Liver (tissue), 9 donors: ENCODE results near the gene ECM2. TPM values are rescaled to one million over a fixed set of nuclear protein-coding genes. Genes with fewer than 3 reads are reported as not detected.

ENCODE experiments used
- DNase-seq: peaks from one replicate; pipeline ENCODE4 v3.0.0-alpha.2; 2017; ENCODE audit warnings: low spot score
- H3K27ac ChIP-seq, 2 donors: one replicate each; pipeline ENCODE4 v1.7.0; 2013; ENCODE audit warnings: inconsistent platforms in 2 of 2, low read length in 2 of 2, control low read depth in 1 of 2, low read depth in 1 of 2, mild to moderate bottlenecking in 1 of 2
- H3K27me3 ChIP-seq, 4 donors: one replicate each; pipeline versions ENCODE4 v1.6.1 to v1.7.0; 2013; ENCODE audit warnings: low read length in 3 of 4, inconsistent platforms in 1 of 4, mild to moderate bottlenecking in 1 of 4, moderate library complexity in 1 of 4; ENCODE audit not compliant: control insufficient read depth in 4 of 4, insufficient read depth in 4 of 4
- H3K36me3 ChIP-seq, 4 donors: one replicate each; pipeline versions ENCODE4 v1.6.1 to v1.7.0; 2013; ENCODE audit warnings: low read length in 3 of 4, mild to moderate bottlenecking in 3 of 4, low read depth in 1 of 4, moderate library complexity in 1 of 4; ENCODE audit not compliant: control insufficient read depth in 4 of 4, insufficient read depth in 3 of 4
- H3K4me1 ChIP-seq, 4 donors: one replicate each; pipeline versions ENCODE4 v1.6.1 to v1.7.0; 2013; ENCODE audit warnings: low read length in 3 of 4, mild to moderate bottlenecking in 3 of 4, moderate library complexity in 1 of 4; ENCODE audit not compliant: control insufficient read depth in 4 of 4, insufficient read depth in 4 of 4
- H3K4me3 ChIP-seq, 3 donors: one replicate each; pipeline versions ENCODE4 v1.6.1 to v1.7.0; 2013; ENCODE audit warnings: low read length in 3 of 3, control low read depth in 1 of 3, low read depth in 1 of 3, mild to moderate bottlenecking in 1 of 3
- H3K9ac ChIP-seq, 2 donors: one replicate each; pipeline ENCODE4 v1.7.0; 2013; ENCODE audit warnings: low read length in 2 of 2, mild to moderate bottlenecking in 2 of 2, moderate library complexity in 2 of 2, control low read depth in 1 of 2, low read depth in 1 of 2
- H3K9me3 ChIP-seq, 4 donors: one replicate each; pipeline versions ENCODE4 v1.6.1 to v1.7.0; 2013; ENCODE audit warnings: low read length in 3 of 4; ENCODE audit not compliant: control insufficient read depth in 4 of 4
- CTCF ChIP-seq: fragments of 150-350 bp; IDR thresholded peaks from 2 replicates; pipeline ENCODE4 v1.5.1; 2017; ENCODE audit warnings: improper control_type of control experiment, low read depth, low read length; ENCODE audit not compliant: missing input control
- EGR1 ChIP-seq, 2 donors: IDR thresholded peaks; 2 replicates each; pipeline ENCODE4 v1.6.1; 2016 to 2018; ENCODE audit warnings: antibody characterized with exemption in 2 of 2, low read depth in 2 of 2
- FOXA1 ChIP-seq: IDR thresholded peaks from 2 replicates; pipeline ENCODE4 v1.6.1; 2016; ENCODE audit warnings: antibody characterized with exemption
- FOXA2 ChIP-seq: IDR thresholded peaks from 2 replicates; pipeline ENCODE4 v1.6.1; 2016; ENCODE audit warnings: antibody characterized with exemption
- GABPA ChIP-seq, 2 donors: IDR thresholded peaks in 1 of 2; conservative IDR thresholded peaks in 1 of 2; 2 replicates each; pipeline ENCODE4 v1.6.1; 2016; ENCODE audit warnings: antibody characterized with exemption in 2 of 2, mild to moderate bottlenecking in 1 of 2, moderate library complexity in 1 of 2
- HNF4A ChIP-seq, 2 donors: conservative IDR thresholded peaks; 2 replicates each; pipeline ENCODE4 v1.6.1; 2016; ENCODE audit warnings: antibody characterized with exemption in 2 of 2, mild to moderate bottlenecking in 2 of 2
- HNF4G ChIP-seq: IDR thresholded peaks from 2 replicates; pipeline ENCODE4 v1.6.1; 2016; ENCODE audit warnings: antibody characterized with exemption
- JUND ChIP-seq, 2 donors: IDR thresholded peaks; 2 replicates each; pipeline ENCODE4 v1.6.1; 2016; ENCODE audit warnings: antibody characterized with exemption in 2 of 2
- MAX ChIP-seq: IDR thresholded peaks from 2 replicates; pipeline ENCODE4 v1.6.1; 2016; ENCODE audit warnings: antibody characterized with exemption
- NR2F2 ChIP-seq: IDR thresholded peaks from 2 replicates; pipeline ENCODE4 v1.6.1; 2016; ENCODE audit warnings: antibody characterized with exemption
- RAD21 ChIP-seq, 2 donors: IDR thresholded peaks; 2 replicates each; pipeline ENCODE4 v1.6.1; 2016; ENCODE audit warnings: antibody characterized with exemption in 2 of 2, mild to moderate bottlenecking in 2 of 2
- REST ChIP-seq: IDR thresholded peaks from 2 replicates; pipeline ENCODE4 v1.6.1; 2016; ENCODE audit warnings: antibody characterized with exemption, mild to moderate bottlenecking
- RXRA ChIP-seq, 2 donors: IDR thresholded peaks; 2 replicates each; pipeline ENCODE4 v1.6.1; 2017 to 2018; ENCODE audit warnings: antibody characterized with exemption in 2 of 2, mild to moderate bottlenecking in 1 of 2
- SP1 ChIP-seq: IDR thresholded peaks from 2 replicates; pipeline ENCODE4 v1.6.1; 2018; ENCODE audit warnings: antibody characterized with exemption, mild to moderate bottlenecking
- TAF1 ChIP-seq: conservative IDR thresholded peaks from 2 replicates; pipeline ENCODE4 v1.6.1; 2016; ENCODE audit warnings: antibody characterized with exemption, mild to moderate bottlenecking
- YY1 ChIP-seq: IDR thresholded peaks from 2 replicates; pipeline ENCODE4 v1.6.1; 2016; ENCODE audit warnings: antibody characterized with exemption, mild to moderate bottlenecking
- ZBTB33 ChIP-seq: IDR thresholded peaks from 2 replicates; pipeline ENCODE4 v1.6.1; 2016; ENCODE audit warnings: antibody characterized with exemption
- WGBS: extraction: QIAGEN DNeasy Blood & Tissue Kit; methylation state at CpG from one replicate; pipeline ENCODE4 v1.1.7; 2013; 5-methylcytosine and 5-hydroxymethylcytosine counted together
- polyA plus RNA-seq, 2 donors: library from polyadenylated mRNA; stranded (reverse) in 1 of 2; unstranded in 1 of 2; fragments of 200-250 nt in 1 of 2; fragments of >200 nt in 1 of 2; fragmentation: Nextera tagmentation in 1 of 2; extraction: Ambion mirVana in 1 of 2; gene quantifications; one replicate each; pipeline versions ENCODE4 v1.2.1 to v1.2.3, GENCODE V29; 2013 to 2015
- total RNA-seq, 2 donors: library from RNA; depleted of rRNA; stranded (reverse); fragments of >200 nt; gene quantifications; one replicate each; pipeline ENCODE4 v1.2.3, GENCODE V29; 2014
- TF ChIP-seq, protein P1 (sequence below): IDR thresholded peaks from 2 replicates; pipeline ENCODE4 v1.6.1; 2016; ENCODE audit warnings: antibody characterized with exemption
- donor health status: healthy.
- donor health status: healthy.
- donor health status: healthy.
- donor health status: healthy.
- donor health status: healthy.

ECM2 gene
- total and polyA plus RNA-seq, 4 donors = 11.6 to 42.0 (median 15.3) TPM

DNA sequence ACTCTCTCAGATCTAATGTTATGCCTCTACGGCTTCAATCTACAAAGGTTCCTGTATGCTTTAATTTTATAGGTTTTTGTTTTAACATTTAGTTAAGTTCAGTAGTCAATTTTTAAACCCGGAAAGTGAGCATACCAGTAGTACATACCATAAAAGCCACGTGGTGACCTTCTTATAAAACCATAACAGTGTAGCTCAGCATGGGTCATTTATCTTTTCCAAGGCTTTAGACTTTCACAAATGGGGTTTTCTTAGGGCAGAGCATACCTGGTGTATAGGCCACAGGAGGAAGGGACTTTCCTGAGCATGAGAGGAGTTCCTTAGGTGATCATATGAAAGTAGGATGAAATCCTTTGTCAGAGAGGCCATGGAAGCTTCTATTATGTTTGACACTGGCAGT lies 23.2 kb downstream of the ECM2 start:
- H3K27ac ChIP-seq = no peak overlapping the region
- H3K4me1 ChIP-seq = no peaks in the 10 kb centered on the region
- peaks cover 0 to 10% (median 7%) of the 10 kb centered on the region in 4 donors for H3K36me3 ChIP-seq
- H3K9ac ChIP-seq = no peak overlapping the region
- DNase-seq = no peak
- no peaks in the 10 kb centered on the region for H3K27me3 ChIP-seq
- TF ChIP-seq REST = no peak
- no peak for TF ChIP-seq HNF4A (conservative IDR thresholded peaks at IDR 0.05)
- no peak for TF ChIP-seq RAD21 (IDR thresholded peaks at IDR 0.05)
- no peak for TF ChIP-seq FOXA2
- TF ChIP-seq MAX = no peak
- no peak for TF ChIP-seq HNF4G
- H3K4me3 ChIP-seq = no peak overlapping the region
- H3K9me3 ChIP-seq = no peaks in the 10 kb centered on the region
- WGBS = 73% methylated on average over 3 of the region's 3 CpGs

DNA sequence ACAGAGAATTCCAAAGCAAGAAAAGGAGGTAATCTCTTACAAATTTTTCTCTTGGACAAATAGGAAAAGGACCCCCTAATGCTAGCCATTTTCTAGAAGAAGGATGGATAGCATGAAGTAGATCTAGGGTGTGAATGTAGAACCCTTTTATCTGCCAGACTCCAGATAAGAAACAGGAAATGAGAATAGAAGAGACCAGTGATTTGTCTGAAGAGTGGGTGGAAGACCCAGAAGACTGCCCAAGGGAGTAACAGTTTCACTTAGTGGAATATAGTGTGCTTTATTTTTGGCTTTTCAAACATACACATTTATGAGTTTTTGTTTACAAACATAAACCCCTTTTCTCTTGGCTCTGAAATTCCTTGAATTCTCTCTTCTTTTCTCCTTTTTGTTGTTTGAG lies 25.0 kb downstream of the ECM2 start:
- no peak for DNase-seq
- H3K27ac ChIP-seq = no peak overlapping the region
- H3K27me3 ChIP-seq = no peaks in the 10 kb centered on the region
- no peak overlapping the region for H3K4me3 ChIP-seq
- TF ChIP-seq GABPA (IDR thresholded peaks at IDR 0.05 in 1 of 2, conservative IDR thresholded peaks at IDR 0.05 in 1 of 2) (no peak), HNF4A (conservative IDR thresholded peaks at IDR 0.05) (no peak)
- no peaks in the 10 kb centered on the region for H3K4me1 ChIP-seq
- no peak overlapping the region for H3K9ac ChIP-seq
- peaks cover 0 to 5% (median 2%) of the 10 kb centered on the region in 4 donors for H3K36me3 ChIP-seq
- no peaks in the 10 kb centered on the region for H3K9me3 ChIP-seq

GRCh38 chr9:92509050-92509449 lies 26.7 kb downstream of the ECM2 start:
- Histone ChIP-seq H3K27me3 (no peaks in the 10 kb centered on the region), H3K27ac (no peak overlapping the region), H3K9me3 (no peaks in the 10 kb centered on the region), H3K4me3 (no peak overlapping the region), H3K4me1 (no peaks in the 10 kb centered on the region), H3K36me3 (peaks cover 0 to 3% (median 0%) of the 10 kb centered on the region in 4 donors), H3K9ac (no peak overlapping the region)
- DNase-seq = no peak
- WGBS = 94% methylated on average over 5 of the region's 5 CpGs
- TF ChIP-seq EGR1 (IDR thresholded peaks at IDR 0.05; ENCODE audit: low read depth in 2 of 2) (no peak), FOXA2 (no peak), CTCF (no peak), RAD21 (IDR thresholded peaks at IDR 0.05) (no peak), HNF4G (no peak), MAX (no peak), SP1 (no peak), HNF4A (conservative IDR thresholded peaks at IDR 0.05) (no peak), GABPA (IDR thresholded peaks at IDR 0.05 in 1 of 2, conservative IDR thresholded peaks at IDR 0.05 in 1 of 2) (no peak), YY1 (no peak), JUND (IDR thresholded peaks at IDR 0.05) (no peak), TAF1 (no peak), FOXA1 (no peak), NR2F2 (no peak), ZBTB33 (no peak), RXRA (IDR thresholded peaks at IDR 0.05) (no peak)
- TF ChIP-seq, protein P1, sequence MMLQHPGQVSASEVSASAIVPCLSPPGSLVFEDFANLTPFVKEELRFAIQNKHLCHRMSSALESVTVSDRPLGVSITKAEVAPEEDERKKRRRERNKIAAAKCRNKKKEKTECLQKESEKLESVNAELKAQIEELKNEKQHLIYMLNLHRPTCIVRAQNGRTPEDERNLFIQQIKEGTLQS = no peak
